Loucy (cell line): ENCODE results near the gene GCLM.

Experiments used
- H2AFZ ChIP-seq: fragments of 200-600 bp; sonication (generic); 2 replicates; pipeline ENCODE4 v1.6.0; 2016; ENCODE audit warnings: antibody characterized with exemption, mild to moderate bottlenecking, low read length, moderate library complexity
- H3F3A ChIP-seq: fragments of 200-600 bp; 2 replicates; pipeline ENCODE4 v1.6.0; 2016; ENCODE audit warnings: antibody characterized with exemption, low read depth, mild to moderate bottlenecking
- H3K27me3 ChIP-seq: fragments of 200-600 bp; sonication (generic); 2 replicates; pipeline ENCODE4 v1.6.1; 2014; ENCODE audit warnings: low read length, mild to moderate bottlenecking; ENCODE audit not compliant: insufficient read depth, poor library complexity, severe bottlenecking
- H3K36me3 ChIP-seq: fragments of 200-600 bp; sonication (generic); 2 replicates; pipeline ENCODE4 v1.6.1; 2016; ENCODE audit warnings: low read length; ENCODE audit not compliant: insufficient read depth
- H3K4me1 ChIP-seq: fragments of 200-600 bp; sonication (generic); 2 replicates; pipeline ENCODE4 v1.5.1; 2014; ENCODE audit warnings: low read length, mild to moderate bottlenecking; ENCODE audit not compliant: insufficient read depth, poor library complexity, severe bottlenecking
- H3K4me2 ChIP-seq: fragments of 200-600 bp; sonication (generic); 2 replicates; pipeline ENCODE4 v1.6.0; 2014; ENCODE audit warnings: antibody characterized with exemption, low read length, low read depth, mild to moderate bottlenecking; ENCODE audit not compliant: poor library complexity, severe bottlenecking
- H3K4me3 ChIP-seq: fragments of 200-600 bp; sonication (generic); 2 replicates; pipeline ENCODE4 v1.5.1; 2014; ENCODE audit warnings: low read length, mild to moderate bottlenecking, mixed read lengths; ENCODE audit not compliant: poor library complexity, severe bottlenecking
- H3K79me2 ChIP-seq: fragments of 200-600 bp; sonication (generic); 2 replicates; pipeline ENCODE4 v1.6.1; 2014; ENCODE audit warnings: low read length; ENCODE audit not compliant: insufficient read depth
- H3K9ac ChIP-seq: fragments of 200-600 bp; sonication (generic); 2 replicates; pipeline ENCODE4 v1.6.0; 2014; ENCODE audit warnings: mild to moderate bottlenecking, low read depth, low read length, moderate library complexity; ENCODE audit not compliant: poor library complexity, severe bottlenecking
- H3K9me2 ChIP-seq: fragments of 200-600 bp; sonication (generic); replicated peaks from 2 replicates; pipeline ENCODE4 v1.6.1; 2016; ENCODE audit warnings: low read depth, low read length, mixed read lengths
- H3K9me3 ChIP-seq: fragments of 200-600 bp; sonication (generic); 2 replicates; pipeline ENCODE4 v1.6.1; 2014; ENCODE audit warnings: mild to moderate bottlenecking, antibody characterized with exemption, low read length, low read depth; ENCODE audit not compliant: insufficient read depth
- H4K20me1 ChIP-seq: fragments of 200-600 bp; sonication (generic); 2 replicates; pipeline ENCODE4 v1.6.0; 2014; ENCODE audit warnings: antibody characterized with exemption, low read length, mild to moderate bottlenecking; ENCODE audit not compliant: insufficient read depth, poor library complexity, severe bottlenecking
- EZH2phosphoT487 ChIP-seq: fragments of 200-600 bp; IDR thresholded peaks from 2 replicates; pipeline ENCODE4 v1.6.1; 2018; ENCODE audit warnings: antibody characterized with exemption, mild to moderate bottlenecking, moderate library complexity, borderline replicate concordance
- TF ChIP-seq, protein P1 (sequence below): fragments of 200-600 bp; sonication (generic); conservative IDR thresholded peaks from 2 replicates; pipeline ENCODE4 v1.5.1; 2014; ENCODE audit warnings: mild to moderate bottlenecking, antibody characterized with exemption, low read length

Gene GCLM

GRCh38 chr1:93844262-93845045 lies 64.8 kb downstream of the GCLM start:
- Histone ChIP-seq H4K20me1 (no peaks in the 10 kb centered on the region), H3K4me1 (peaks cover 12% of the 10 kb centered on the region), H3K79me2 (no peaks in the 10 kb centered on the region), H3K27me3 (no peaks in the 10 kb centered on the region), H3K4me2 (peak overlapping the region; percentile 30), H3F3A (no peaks in the 10 kb centered on the region), H2AFZ (no peak overlapping the region), H3K9me2 (no peaks in the 10 kb centered on the region), H3K9ac (no peak overlapping the region), H3K36me3 (no peaks in the 10 kb centered on the region), H3K9me3 (no peaks in the 10 kb centered on the region), H3K4me3 (no peak overlapping the region)
- no peak for TF ChIP-seq EZH2phosphoT487
- TF ChIP-seq, protein P1, sequence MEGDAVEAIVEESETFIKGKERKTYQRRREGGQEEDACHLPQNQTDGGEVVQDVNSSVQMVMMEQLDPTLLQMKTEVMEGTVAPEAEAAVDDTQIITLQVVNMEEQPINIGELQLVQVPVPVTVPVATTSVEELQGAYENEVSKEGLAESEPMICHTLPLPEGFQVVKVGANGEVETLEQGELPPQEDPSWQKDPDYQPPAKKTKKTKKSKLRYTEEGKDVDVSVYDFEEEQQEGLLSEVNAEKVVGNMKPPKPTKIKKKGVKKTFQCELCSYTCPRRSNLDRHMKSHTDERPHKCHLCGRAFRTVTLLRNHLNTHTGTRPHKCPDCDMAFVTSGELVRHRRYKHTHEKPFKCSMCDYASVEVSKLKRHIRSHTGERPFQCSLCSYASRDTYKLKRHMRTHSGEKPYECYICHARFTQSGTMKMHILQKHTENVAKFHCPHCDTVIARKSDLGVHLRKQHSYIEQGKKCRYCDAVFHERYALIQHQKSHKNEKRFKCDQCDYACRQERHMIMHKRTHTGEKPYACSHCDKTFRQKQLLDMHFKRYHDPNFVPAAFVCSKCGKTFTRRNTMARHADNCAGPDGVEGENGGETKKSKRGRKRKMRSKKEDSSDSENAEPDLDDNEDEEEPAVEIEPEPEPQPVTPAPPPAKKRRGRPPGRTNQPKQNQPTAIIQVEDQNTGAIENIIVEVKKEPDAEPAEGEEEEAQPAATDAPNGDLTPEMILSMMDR: peak; percentile 83

GRCh38 chr1:93842750-93843500 lies 66.3 kb downstream of the GCLM start:
- H3K27me3 ChIP-seq: no peaks in the 10 kb centered on the region
- no peak overlapping the region for H2AFZ ChIP-seq
- H3K79me2 ChIP-seq: no peaks in the 10 kb centered on the region
- no peak overlapping the region for H3K9ac ChIP-seq
- no peak overlapping the region for H3K4me3 ChIP-seq
- peaks cover 4% of the 10 kb centered on the region for H3K4me1 ChIP-seq
- H3K4me2 ChIP-seq: no peak overlapping the region
- no peaks in the 10 kb centered on the region for H3K9me3 ChIP-seq
- H3K36me3 ChIP-seq: no peaks in the 10 kb centered on the region
- no peak for TF ChIP-seq EZH2phosphoT487
- TF ChIP-seq, protein P1: no peak
- no peaks in the 10 kb centered on the region for H3F3A ChIP-seq
- H3K9me2 ChIP-seq: no peaks in the 10 kb centered on the region
- H4K20me1 ChIP-seq: no peaks in the 10 kb centered on the region

GRCh38 chr1:93841771-93842170 lies 67.5 kb downstream of the GCLM start:
- Histone ChIP-seq H3K9ac (no peak overlapping the region), H4K20me1 (no peaks in the 10 kb centered on the region), H3K79me2 (no peaks in the 10 kb centered on the region), H3K4me3 (no peak overlapping the region), H3K27me3 (no peaks in the 10 kb centered on the region), H2AFZ (no peak overlapping the region), H3K36me3 (no peaks in the 10 kb centered on the region), H3K9me3 (no peaks in the 10 kb centered on the region), H3K4me2 (no peak overlapping the region), H3K4me1 (peaks cover 4% of the 10 kb centered on the region), H3K9me2 (no peaks in the 10 kb centered on the region), H3F3A (no peaks in the 10 kb centered on the region)
- TF ChIP-seq, protein P1: no peak
- TF ChIP-seq EZH2phosphoT487: no peak
